Progenitor cell of endocrine pancreas (in vitro differentiated cells): ENCODE results near the gene PXMP4. TPM values are rescaled to one million over a fixed set of nuclear protein-coding genes. Genes with fewer than 3 reads are reported as not detected.
"Not testable (repeated sequence)": the region's sequence is repeated elsewhere in the genome, so short reads cannot be mapped to it uniquely, and the experiment has no call there.

Experiments
- DNase-seq: peaks from one replicate; pipeline ENCODE4 v3.0.0; 2021; ENCODE audit warnings: low spot score; ENCODE audit not compliant: unreplicated experiment
- H3K27ac Mint-ChIP-seq: 2 replicates; pipeline ENCODE4 v1.8.0; 2021; ENCODE audit warnings: mild to moderate bottlenecking, moderate library complexity, mixed read lengths
- H3K27me3 Mint-ChIP-seq: 2 replicates; pipeline ENCODE4 v1.8.0; 2021; ENCODE audit warnings: mixed read lengths
- H3K36me3 Mint-ChIP-seq: 2 replicates; pipeline ENCODE4 v1.8.0; 2022; ENCODE audit warnings: mixed read lengths; ENCODE audit not compliant: insufficient read depth
- H3K4me1 Mint-ChIP-seq: 2 replicates; pipeline ENCODE4 v1.8.0; 2021; ENCODE audit warnings: low read depth, mixed read lengths
- H3K4me3 Mint-ChIP-seq: 2 replicates; pipeline ENCODE4 v1.8.0; 2021; ENCODE audit warnings: low read depth, mild to moderate bottlenecking, moderate library complexity, mixed read lengths
- H3K9me3 Mint-ChIP-seq: 2 replicates; pipeline ENCODE4 v1.8.0; 2021; ENCODE audit warnings: low read depth, mixed read lengths
- CTCF ChIP-seq: fragments of 200-600 bp; sonication (generic); IDR thresholded peaks from one replicate; pipeline ENCODE4 v1.5.0; 2021; ENCODE audit warnings: antibody characterized with exemption, mild to moderate bottlenecking; ENCODE audit not compliant: unreplicated experiment
- total RNA-seq: library from RNA; stranded (reverse); gene quantifications from 2 replicates; pipeline ENCODE4 v1.2.1, GENCODE V29; 2021

Gene PXMP4
- total RNA-seq, 1 donor from 2014 or later, result 5.0 TPM

- Mint-ChIP-seq H3K27ac (peak overlapping the region; percentile 80), H3K4me1 (no peaks in the 10 kb centered on the region), H3K4me3 (no peak overlapping the region), H3K36me3 (peaks cover 6% of the 10 kb centered on the region), H3K9me3 (peaks cover 3% of the 10 kb centered on the region), H3K27me3 (no peaks in the 10 kb centered on the region)
- no peak for TF ChIP-seq CTCF
- DNase-seq, result no peak
Observed at GRCh38 chr20:33701629-33702450, 18.3 kb downstream of the PXMP4 start.

- not testable (repeated sequence) for H3K27ac Mint-ChIP-seq, H3K4me1 Mint-ChIP-seq, H3K4me3 Mint-ChIP-seq, H3K36me3 Mint-ChIP-seq, H3K27me3 Mint-ChIP-seq, DNase-seq, H3K9me3 Mint-ChIP-seq
Observed at GRCh38 chr20:33700696-33701441, 19.2 kb downstream of the PXMP4 start.

GRCh38 chr20:33698966-33699365, 21.1 kb downstream of the PXMP4 start:
- H3K4me3 Mint-ChIP-seq, H3K9me3 Mint-ChIP-seq, DNase-seq, H3K27me3 Mint-ChIP-seq, H3K36me3 Mint-ChIP-seq, H3K27ac Mint-ChIP-seq, H3K4me1 Mint-ChIP-seq: not testable (repeated sequence)

GRCh38 chr20:33697129-33697528, 23.0 kb downstream of the PXMP4 start:
- DNase-seq, result no peak
- Mint-ChIP-seq H3K4me1 (peaks cover 6% of the 10 kb centered on the region), H3K27me3 (no peaks in the 10 kb centered on the region), H3K9me3 (peaks cover 3% of the 10 kb centered on the region), H3K36me3 (peaks cover 6% of the 10 kb centered on the region), H3K4me3 (no peak overlapping the region), H3K27ac (no peak overlapping the region)
- no peak for TF ChIP-seq CTCF

GRCh38 chr20:33696448-33696847, 23.7 kb downstream of the PXMP4 start:
- no peak for DNase-seq
- no peaks in the 10 kb centered on the region for H3K9me3 Mint-ChIP-seq
- H3K4me1 Mint-ChIP-seq, result peaks cover 6% of the 10 kb centered on the region
- peaks cover 4% of the 10 kb centered on the region for H3K36me3 Mint-ChIP-seq
- H3K27ac Mint-ChIP-seq, result no peak overlapping the region
- TF ChIP-seq CTCF, result no peak
- no peaks in the 10 kb centered on the region for H3K27me3 Mint-ChIP-seq
- H3K4me3 Mint-ChIP-seq, result no peak overlapping the region

GRCh38 chr20:33694639-33695012, 25.5 kb downstream of the PXMP4 start:
- H3K27me3 Mint-ChIP-seq, result no peaks in the 10 kb centered on the region
- TF ChIP-seq CTCF, result no peak
- H3K36me3 Mint-ChIP-seq, result peaks cover 4% of the 10 kb centered on the region
- DNase-seq, result no peak
- H3K4me1 Mint-ChIP-seq, result peaks cover 6% of the 10 kb centered on the region
- peak overlapping the region; percentile 91 for H3K27ac Mint-ChIP-seq
- no peaks in the 10 kb centered on the region for H3K9me3 Mint-ChIP-seq
- no peak overlapping the region for H3K4me3 Mint-ChIP-seq
